Cerebellar cortex (tissue), 1 donor: ENCODE data around the gene OR7E24.
A peak's percentile ranks its signal among the peaks of the same experiment; 100 is the strongest.
"Not testable (repeated sequence)": the region's sequence is repeated elsewhere in the genome, so short reads cannot be mapped to it uniquely, and the experiment has no call there.

ENCODE experiments used
- DNase-seq: peaks from one replicate; pipeline ENCODE4 v3.0.0-alpha.2; 2015; ENCODE audit warnings: low spot score

OR7E24 gene

DNA sequence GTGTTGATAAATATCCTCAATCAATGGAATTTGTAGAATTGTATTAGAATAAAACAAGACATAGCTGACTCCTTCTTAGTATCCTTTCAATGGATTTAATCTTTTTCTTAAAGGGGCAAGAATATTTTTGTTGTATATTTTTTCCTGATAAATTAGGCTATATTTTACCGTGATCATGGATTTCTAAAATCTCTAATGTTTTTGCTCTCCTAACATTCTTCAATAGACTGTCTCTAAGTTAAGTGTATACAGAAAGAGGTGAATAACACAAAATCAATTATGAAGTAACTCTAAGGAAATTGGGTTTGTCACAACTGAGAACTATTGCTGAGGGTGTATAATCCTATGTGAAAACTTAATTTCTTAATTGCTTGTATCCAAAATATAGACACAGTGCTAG, at the start of gene OR7E24:
TSS of gene OR7E24 (plus strand) at position 301 of the 400 bp plus-strand sequence. CDS start 114 bp downstream, outside the sequence.
- DNase-seq = no peak

DNA sequence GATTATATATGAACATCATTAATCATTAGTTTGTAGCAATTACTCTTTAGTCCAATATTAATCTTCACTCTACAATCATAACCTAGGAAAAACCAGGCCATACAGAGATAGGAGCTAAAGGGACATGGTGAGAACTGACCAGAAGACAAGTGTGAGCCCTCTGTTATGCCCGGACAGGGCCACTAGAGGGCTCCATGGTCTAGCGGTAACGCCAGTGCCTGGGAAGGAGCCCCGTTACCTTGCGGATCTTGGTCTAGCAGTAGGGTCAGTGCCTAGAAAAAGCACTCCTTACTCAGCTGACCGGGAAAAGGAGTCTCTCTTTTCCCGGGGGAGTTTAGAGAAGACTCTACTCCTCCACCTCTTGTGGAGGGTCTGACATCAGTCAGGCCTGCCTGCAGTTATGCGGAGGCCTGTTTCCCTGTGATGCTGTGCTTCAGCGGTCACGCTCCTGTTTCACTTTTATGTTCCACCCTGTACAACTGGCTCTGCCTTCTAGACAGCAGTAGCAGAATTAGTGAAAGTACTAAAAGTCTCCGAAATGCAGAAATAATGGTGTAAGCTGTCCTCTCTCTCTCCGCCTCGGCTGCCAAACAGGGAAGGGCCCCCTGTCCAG, 45.1 kb upstream of the OR7E24 start:
- peak; percentile 75 for DNase-seq

DNA sequence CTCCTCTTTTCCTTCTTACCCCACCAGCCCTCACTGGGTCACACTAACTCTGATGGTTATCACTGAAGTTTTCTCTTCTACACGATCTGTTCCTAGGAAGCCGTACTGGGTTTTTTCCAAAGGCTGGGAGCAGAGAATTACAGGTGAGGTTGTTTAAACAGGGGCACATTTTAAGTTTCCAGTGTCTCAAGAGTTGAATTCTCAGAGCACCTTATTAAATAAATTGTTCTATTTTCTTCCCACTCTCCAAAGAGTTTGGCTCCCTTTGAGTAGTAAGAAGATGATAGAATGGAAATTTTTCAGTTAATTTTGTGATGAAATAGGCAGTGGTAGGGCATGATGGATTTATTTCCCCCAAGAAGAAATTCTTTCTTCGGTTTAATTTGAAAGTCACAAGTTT, 31.2 kb upstream of the OR7E24 start, which contains the start of gene OR7D4:
TSS of gene OR7D4 (minus strand) at position 101 of the 400 bp plus-strand sequence. CDS start 4,752 bp downstream, outside the sequence.
- no peak for DNase-seq

DNA sequence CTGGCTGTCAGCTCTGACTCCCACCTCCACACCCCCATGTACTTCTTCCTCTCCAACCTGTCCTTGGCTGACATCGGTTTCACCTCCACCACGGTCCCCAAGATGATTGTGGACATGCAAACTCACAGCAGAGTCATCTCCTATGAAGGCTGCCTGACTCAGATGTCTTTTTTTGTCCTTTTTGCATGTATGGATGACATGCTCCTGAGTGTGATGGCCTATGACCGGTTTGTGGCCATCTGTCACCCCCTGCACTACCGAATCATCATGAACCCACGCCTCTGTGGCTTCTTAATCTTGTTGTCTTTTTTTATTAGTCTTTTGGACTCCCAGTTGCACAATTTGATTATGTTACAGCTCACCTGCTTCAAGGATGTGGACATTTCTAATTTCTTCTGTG, 506 bp downstream of the OR7E24 start:
- no peak for DNase-seq

DNA sequence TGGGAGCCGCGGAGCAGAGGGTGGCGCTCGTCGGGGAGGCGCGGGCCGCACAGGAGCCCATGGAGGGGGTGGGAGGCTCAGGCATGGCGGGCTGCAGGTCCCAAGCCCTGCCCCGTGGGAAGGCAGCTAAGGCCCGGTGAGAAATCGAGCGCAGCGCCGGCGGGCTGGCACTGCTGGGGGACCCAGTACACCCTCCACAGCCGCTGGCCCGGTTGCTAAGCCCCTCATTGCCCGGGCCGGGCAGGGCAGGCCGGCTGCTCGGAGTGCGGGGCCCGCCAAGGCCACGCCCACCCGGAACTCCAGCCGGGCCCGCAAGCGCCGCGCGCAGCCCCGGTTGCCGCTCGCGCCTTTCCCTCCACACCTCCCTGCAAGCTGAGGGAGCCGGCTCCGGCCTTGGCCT, 32.8 kb downstream of the OR7E24 start:
- not testable (repeated sequence) for DNase-seq

DNA sequence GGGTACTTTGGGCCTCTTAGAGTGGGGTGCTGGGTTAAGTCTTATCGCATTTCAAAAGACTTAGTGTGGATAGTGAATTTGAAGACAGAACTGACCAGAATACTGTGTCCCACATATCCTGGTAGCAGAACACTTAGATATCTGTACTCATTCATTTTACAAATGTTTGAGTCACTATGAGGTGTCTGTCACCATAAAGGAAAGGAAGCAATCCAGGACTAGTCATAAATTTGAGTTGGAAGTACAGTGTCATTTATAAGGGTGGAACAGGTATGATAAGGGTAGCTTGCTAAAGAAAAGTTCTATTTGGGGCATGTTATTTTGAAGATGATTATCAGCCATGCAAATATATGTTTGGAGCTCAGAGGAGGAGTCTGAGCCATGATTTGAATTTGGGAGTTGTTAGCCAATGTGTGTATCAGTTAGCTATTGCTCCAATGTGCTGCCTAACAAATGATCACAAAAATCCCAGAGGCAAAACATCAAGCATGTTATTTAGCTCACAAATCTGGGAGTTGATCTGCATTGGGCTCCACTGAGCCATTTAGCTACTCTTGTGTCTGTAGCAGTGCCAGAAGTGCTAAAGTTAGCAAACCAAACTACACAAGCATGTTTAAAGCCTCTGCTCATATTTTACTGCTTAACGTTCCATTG, 38.6 kb downstream of the OR7E24 start:
- no peak for DNase-seq

DNA sequence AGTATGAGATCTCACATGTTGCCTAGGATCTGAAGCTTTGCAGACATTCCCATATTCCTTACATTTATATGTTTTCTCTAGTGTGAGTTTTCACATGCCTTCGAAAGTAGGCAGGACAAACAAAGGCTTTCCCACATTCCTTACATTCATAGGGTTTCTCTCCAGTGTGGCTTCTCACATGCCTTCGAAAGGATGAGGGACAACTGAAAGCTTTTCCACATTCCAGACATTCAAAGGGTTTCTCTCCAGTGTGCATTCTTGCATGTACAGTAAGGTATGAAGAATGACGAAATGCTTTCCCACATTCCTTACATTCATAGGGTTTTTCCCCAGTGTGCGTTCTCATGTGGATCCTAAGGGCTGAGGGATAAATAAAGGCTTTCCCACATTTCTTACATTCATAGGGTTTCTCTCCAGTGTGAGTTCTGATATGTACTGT, 44.7 kb downstream of the OR7E24 start:
- DNase-seq = no peak

DNA sequence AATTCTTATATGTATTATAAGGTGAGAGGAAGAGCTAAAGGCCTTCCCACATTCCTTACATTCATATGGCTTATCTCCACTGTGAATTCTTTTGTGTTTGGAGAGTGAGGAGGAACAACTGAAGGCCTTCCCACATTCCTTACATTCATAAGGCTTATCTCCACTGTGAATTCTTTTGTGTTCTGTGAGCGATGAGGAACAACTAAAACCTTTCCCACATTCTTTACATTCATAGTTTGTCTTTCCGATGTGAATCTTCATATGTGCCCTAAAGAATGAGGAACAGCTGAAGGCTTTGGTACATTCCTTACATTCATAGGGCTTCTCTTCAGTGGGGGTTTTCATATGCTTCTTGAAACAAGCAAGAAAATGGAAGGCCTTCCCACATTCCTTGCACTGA, 45.6 kb downstream of the OR7E24 start:
- no peak for DNase-seq
